Endometrium (tissue), 2 donors: Measurements from ENCODE around the gene TCP1.
"Not testable (repeated sequence)": the region's sequence is repeated elsewhere in the genome, so short reads cannot be mapped to it uniquely, and the experiment has no call there.

Source experiments
- FAIRE-seq: peaks from 2 replicates; lab custom pipeline; 2012; peaks lifted over from hg19 to GRCh38; lab: Jason Lieb, UNC
- donor health status: control.
- donor health status: control.

TCP1 gene

DNA sequence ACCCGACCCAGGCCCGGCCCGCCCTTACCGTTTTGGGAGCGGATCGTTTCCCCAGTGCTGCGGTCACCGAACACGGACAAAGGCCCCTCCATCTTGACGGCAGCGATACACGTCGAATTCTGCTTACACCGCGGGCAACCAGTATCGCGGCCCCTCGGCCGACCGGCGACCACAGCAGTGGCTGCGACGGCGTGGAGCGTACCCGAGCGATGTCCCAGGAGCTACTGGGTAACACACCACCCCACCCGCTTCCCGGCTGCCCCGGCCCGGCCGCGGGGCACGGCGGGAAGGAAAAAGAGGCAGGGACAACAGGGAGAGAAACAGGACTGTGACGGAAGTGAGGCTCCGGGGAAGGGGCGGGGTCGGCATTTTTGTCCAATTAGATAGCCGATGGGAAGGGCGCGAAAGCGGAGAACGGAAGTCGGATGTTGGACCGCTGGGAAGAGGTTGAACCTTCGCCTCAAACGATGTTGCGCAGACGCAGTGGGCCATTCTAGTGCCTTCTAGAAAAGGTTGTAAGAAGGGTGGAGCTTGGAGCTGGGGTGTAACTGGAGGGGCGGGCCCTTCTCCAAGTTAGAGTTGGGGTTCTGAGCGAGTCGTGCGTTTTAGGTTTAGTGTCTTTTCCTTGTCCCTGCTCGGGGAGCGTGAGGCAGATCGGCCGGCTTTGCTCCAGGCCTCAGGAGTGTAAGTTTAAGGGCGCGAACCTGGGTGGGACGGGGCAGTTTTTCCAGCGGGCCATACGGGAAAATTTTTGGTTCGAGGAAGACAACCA, at the start of gene TCP1:
Gene TCP1 (minus strand): TSS at position 226 of the 772 bp plus-strand sequence. CDS start 134 bp downstream, at position 92.
- FAIRE-seq = peak; percentile 98

DNA sequence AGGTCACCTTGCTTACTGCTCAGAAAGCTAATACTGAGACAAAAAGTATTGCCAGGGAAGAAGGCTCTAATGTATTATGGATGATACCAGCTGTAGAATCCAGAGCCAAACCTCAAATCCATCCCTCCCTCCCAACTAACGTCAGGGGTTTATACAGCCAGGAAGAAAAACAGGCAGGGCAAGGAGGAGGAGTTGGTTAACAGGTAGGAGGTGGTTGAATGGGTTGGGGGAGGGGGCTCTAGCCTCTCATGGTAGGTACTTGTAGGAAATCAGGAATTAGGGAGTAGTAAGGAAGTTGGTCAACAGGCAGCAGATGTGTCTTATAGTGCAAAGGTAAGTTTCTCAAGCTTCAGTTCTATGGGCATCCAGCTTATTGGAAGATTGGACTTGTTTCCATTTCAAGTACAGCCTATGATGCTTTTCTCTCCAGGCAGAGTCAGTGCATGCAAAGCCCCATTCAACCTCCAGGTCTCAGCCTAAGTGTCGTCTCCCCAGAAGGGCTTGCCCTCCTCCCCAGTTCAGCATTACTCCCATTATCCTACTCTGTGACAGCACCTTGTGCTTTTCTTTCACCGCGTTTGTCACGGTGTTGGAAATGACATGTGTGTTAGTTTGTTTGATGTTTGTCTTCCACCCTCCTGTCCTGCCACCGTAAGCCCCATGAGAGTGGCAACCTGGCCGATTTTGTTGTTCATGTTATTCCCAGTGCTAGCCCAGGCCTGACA, 48.8 kb upstream of the TCP1 start:
- no peak for FAIRE-seq

DNA sequence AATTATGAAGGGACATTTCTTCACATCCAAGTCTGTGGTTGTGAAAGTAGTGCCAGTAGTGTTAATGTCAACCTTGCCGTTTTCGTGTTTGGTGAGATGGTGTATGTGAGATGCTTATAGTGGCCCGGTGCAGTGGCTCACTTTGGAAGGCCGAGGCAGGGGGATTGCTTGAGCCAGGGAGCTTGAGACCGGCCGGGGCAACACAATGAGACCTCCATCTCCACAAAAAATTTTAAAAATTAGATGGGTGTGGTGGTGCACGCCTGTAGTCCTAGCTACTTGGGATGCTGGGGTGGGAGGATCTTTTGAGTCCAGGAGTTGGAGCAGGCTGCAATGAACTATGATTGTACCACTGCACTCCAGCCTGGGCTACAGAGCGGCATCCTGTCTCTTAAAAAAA, 48.1 kb upstream of the TCP1 start:
- no peak for FAIRE-seq

DNA sequence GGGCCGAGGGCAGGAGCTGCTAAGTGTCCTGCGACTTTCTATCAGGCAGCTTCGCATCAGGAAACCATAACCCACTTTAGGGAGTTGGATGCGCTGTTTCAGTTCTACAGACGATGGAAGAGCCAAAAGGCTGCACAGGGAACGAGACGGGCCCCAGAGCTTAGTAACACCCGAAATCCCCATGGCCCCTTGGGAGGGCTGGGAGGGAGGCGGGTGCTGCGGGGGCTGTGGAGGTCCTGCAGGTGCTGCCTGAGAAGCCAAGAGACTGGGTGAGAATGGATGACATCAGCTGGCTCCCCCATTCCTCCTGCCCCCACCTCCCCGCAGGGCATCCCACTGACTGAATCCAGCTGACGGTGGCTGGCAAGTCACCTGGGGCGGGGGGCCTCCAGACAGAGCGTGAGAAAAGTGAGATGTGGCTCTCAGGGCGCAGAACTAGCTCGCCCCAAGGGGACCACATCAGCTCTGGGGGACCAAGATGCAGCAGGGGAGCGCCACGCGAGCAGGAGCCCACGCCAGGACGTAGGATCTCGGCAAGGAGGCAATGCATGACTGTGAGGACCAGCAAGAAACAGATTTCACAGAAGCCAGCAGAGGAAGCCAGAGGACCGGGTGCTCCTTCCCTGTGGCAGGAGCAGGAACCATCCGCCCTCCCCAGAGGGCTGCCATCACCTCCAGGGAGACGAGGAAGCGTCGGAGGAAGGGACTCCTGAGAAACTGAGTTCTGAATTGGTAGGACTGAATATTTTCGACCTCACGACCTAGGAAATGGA, 47.5 kb upstream of the TCP1 start:
- no peak for FAIRE-seq

DNA sequence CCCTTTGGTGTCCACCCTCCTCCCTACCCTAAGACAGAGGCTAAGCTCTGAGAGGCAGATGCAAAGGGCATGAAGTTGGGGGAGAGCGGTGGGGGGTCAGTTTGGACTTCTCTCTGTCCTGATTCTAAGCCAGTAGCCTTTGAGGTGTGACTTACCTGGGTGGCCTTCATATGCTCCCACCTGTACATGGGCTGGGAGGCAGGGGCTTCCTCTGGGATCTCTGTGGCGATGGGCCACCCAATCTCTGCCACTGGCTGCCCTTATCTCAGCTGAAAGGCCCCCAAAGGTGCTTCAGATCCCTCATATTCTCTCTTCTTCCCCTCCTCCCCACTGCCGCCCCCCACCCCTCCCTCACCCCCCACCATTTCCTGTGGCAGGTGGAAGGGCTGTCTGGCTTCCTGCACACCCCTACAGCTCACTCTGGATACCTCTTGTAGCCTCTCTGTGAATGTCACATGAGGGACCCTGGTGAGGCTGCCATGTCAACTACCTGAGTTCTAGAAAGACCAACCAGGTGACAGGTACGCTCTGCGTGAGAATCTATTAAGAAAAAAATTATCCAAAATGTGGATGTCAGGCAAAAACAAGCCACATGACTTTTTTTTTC, 44.7 kb upstream of the TCP1 start:
- no peak for FAIRE-seq

DNA sequence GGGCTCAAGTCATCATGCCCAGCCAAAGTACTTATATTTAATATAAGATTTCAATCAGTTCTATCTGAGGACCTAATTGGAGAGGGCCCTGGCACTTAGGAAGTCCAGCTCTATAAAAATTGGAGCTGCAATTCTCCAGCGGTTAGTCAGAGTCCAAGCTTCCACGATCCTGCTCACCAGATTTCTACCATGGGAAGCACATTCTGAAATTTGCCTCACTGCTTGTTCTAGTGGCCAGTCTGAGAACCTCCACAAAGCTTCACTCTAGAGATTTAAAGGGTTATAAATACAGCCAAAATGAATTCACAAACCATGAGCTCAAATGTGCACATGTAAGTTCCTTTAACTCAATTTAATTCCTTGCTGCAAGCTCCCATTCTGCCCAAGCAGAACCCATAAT, 44.2 kb upstream of the TCP1 start:
- no peak for FAIRE-seq

DNA sequence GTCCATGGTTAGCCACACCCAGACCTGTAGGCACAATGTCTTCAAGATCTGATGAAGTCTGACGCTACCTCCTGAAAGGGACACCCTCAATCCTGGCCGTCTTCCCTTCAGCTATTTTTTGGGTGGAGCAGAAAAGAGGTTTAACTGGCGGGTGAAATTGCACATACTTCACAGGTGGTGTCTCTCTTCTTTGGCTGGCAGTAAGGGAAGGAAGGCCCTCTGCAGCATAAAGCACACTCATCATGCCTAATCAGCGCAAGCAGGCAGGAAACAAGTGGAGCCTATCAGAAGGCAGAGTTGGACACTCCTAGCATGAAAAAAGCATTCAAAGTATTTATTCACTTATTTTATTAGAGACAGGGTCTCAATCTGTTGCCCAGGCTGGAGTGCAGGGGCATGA, 43.5 kb upstream of the TCP1 start:
- no peak for FAIRE-seq

DNA sequence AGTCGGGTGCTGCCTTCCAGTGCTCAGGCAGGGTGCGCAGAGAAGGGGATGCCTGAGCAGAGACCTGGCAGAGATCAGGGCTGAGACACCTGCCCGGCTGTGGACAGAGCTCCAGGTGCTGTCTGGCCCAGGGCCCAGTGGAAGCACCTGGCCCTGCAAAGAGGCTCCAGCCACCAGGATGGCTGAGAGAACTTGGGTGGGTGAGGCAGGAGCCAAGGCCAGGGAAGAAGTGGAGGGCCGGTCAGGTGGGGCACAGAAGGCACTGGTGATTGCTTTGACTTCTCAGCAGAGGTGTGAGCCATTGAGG, 41.9 kb upstream of the TCP1 start:
- no peak for FAIRE-seq

DNA sequence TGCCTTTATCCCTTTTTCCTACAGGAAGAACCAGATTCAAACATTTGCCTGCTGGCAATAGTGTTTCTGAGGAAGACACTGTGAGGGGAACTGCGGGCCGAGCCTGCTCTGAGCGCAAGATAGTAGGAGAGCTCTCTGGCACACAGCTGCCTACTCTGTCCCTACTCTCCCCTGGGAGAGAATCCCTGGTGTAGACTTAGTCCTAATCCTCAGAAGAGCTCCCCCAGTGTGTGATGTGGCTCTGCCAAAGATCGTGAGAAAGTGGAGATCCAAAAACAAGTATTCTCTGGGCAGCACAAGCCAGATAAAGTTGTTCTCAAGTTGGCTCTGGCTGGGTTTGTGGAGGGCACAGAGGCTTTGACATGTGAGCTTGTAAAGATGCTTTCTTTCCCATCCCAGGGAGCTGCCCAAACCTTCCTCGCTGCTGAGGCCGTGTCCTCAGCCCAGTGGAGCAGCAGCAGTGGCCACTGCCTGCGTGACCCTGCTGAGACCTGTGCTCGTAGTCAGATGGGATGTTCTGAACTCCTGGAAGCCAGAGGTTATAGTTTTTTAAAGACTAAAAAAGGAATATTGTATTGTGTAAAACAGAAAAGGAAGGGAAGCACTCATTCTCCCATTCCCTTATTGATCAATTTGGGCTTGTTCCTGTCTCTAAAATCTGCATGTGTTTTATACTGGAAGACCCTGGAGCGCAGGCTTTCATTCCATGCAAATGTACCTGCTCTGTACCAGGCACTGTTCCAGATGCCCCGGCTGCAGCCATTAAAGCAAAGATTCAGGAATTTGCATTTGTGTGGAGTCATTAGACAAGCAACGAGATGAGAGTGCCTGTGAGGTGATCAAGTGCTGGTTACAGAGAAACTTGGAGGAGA, 41.3 kb upstream of the TCP1 start:
- no peak for FAIRE-seq

DNA sequence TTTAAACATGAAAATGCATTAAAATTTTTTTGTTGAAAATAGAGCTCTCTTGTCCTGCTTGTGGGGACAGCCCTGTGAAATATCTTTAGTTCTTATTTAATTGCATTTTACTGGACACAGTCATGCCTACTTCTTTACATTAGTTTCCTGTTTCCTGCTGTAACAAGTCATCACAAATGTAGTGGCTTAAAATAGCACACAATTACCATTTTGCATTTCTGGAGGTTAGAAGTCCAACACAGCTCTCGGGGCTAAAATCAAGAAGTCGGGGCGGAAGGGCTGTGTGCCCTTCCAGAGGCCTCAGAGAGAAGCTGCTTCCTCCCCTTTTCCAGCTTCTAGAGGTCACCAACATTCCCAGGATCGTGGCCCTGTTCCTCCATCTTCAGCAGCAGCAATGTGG, 40.1 kb upstream of the TCP1 start:
- FAIRE-seq = no peak

DNA sequence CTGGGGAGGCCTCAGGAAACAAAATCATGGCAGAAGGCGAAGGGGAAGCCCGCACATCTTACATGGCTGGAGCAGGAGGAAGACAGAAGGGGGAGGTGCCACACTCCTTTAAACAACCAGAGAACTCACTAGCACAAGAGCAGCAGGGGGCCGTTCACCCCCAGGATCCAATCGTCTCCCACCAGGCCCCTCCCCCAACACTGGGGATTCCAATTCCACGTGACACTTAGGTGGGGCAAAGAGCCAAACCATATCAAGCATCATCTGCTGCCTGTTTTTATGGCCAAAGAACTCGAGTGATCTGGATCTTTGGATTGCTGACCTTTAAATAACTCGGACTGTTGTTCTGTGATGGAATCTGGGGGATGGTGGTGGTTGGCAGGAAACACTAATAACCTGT, 38.7 kb upstream of the TCP1 start:
- FAIRE-seq = no peak

DNA sequence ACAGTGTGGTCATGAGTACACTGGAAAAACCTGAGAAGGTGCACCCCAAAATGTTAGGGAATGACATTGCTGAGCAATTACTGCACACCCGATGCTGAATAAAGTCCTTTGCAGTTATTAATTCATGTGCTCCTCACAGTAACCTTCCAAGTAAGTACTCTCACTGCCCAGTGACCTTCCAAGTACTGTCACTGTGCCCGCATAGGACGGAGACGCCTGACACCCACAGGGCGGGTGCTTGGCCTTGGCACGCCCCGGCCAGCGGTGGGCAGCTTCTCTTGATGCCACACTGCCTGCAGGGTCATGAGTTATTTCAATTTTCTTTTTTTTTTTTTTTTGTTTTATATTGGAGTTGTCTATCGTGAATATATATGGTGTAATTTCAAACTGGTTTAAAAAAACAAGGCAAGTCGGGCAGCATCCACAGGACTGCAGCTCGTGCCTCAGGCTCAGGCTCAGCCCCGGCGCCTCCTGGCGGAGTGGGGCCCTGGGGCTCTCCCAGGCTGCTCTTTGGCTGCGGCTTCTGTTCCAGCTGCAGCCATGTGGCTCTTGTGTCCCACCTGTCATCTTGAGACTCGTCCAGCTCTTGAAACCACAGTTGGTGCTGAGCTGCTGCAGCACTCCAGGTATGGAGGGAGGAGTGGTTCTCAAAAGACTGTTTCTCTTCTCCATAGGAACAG, 37.7 kb upstream of the TCP1 start:
- no peak for FAIRE-seq

DNA sequence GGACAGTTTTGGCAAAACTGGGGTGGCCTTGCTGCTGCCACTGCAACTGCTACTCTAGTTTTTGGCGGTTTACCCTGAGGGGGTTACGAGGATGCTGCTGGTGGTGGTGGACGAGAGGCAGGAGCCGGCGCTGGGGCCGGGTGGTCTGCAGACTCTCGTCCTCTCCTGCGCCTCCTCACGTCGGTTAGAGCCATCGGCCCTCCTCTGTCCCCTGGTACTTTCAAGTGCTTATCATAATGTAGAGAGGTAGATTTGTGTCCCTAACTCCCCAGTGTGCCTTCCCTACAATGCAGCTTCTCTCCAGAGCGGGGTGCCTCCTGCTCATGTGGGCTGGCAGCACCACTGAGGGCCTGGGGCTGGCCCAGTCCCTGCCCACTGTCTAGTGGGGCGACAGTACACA, 36.6 kb upstream of the TCP1 start:
- FAIRE-seq = no peak

DNA sequence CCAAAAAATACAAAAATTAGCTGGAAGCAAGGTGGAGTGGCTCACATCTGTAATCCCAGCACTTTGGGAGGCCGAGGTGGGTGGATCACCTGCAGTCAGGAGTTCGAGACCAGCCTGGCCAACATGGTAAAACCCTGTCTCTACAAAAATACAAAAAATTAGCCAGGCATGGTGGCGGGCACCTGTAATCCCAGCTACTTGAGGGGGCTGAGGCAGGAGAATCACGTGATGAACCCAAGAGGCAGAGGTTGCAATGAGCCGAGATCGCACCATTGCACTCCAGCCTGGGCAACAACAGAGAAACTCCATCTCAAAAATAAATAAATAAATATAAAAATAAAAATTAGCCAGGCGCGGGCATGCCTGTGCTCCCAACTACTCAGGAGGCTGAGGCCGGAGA, 35.3 kb upstream of the TCP1 start:
- not testable (repeated sequence) for FAIRE-seq

DNA sequence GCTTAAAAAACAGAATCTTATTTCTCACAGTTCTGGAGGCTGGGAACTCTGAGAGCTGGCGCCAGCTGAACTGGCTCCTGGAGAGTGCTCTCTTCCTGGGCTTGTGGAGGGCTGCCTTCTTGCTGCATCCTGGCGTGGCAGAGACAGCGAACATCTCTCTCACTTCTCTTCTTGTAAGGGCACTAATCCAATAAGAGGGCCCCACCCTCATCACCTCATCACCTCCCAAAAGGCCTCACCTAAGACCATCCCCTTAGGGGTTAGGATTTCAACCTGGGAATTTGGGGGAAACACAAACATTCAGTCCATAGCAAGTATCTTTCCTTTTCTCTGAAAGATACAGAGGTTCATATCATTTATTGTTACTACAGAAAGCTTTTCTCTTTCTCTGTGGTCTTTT, 34.6 kb upstream of the TCP1 start:
- no peak for FAIRE-seq

DNA sequence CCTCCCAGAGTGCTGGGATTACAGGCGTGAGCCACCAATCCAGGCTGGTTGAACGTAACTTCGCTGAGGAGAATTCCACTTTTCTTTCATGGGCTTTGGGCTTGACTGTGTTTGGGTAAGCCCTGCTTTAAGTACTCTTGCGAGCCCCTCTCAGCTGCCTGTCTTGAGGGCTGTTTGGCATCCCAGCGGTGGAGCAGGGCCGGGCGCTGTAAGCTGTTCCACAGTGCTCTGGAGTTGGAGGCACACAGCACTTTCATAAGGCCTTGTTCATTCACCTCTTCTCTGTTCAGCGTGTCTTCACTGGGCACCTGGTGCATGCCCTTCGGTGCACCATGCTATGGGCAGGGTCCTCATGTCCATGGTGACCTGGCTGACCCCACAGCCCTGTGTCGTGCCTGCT, 32.3 kb upstream of the TCP1 start:
- no peak for FAIRE-seq

DNA sequence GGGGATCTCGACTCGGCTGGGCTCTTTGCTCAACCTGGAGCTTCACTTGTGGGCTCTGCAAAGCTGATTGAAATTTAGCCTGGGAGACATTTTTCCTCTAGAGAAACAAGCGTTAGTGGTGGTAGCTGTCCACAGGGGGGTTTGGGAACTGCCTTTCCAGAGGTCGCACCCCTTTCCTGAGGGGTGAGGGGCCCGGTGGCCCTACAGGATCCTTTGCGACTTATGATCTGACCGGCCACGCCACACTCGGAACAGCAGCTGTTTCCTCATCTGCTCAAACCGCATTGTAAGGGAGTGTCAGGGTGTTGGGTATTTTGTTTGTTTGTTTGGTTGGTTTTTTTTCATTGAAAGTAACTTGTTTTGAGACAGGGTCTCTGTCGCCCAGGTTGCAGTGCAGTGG, 31.7 kb upstream of the TCP1 start:
- FAIRE-seq = no peak

DNA sequence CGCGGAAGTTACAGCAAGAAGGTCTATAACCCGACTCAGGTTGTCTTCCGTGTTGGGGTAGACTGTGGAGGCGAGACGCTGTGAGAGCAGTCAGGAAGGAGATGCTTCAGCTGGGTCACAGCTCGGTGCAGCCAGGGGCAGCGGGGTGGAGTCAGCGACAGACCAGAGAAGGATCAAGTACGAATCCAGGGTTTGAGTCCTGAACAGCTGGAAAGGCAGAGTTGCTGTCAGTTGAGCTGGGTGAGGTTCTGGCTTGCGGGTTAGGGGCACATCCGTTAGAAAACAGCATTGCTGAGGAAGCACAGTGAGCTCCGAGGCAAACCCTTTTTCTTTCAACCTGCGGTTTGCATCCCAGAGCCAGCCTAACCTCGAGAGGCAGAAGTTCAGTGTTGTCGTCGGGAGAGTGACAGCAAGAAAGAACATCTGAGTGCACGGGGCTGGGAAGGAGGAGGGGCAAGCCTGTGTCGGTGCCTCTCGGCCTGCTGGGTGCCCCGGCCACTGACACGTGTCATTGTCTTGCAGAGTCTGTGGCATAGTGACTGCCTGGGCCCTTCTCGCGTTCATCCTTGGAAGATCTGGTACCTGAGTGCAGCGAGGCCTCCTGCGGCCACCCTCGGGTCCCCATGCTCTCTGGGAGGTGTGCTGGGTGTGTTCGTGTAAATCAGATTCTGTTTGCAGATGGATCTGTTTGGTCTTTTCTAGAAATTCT, 30.7 kb upstream of the TCP1 start:
- no peak for FAIRE-seq

DNA sequence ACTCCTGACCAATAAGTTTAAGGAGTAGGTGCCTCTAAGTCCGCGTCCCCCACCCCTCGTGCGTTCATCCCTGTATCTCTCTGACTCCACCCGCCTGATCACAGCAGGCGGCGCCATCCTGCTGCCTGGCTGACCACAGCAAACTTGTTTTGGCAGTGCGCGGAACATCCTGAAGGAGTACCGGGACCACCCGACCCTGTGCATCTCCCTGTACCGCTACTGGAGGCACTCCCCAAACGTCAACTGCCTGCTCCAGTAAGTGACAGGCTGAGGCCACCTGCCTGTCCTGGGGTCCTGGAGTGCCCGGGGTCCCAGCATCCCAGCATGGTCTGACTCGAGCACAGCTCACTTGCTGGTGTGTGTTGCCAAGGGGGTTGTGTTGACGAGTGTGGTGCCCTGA, 29.7 kb upstream of the TCP1 start:
- no peak for FAIRE-seq

DNA sequence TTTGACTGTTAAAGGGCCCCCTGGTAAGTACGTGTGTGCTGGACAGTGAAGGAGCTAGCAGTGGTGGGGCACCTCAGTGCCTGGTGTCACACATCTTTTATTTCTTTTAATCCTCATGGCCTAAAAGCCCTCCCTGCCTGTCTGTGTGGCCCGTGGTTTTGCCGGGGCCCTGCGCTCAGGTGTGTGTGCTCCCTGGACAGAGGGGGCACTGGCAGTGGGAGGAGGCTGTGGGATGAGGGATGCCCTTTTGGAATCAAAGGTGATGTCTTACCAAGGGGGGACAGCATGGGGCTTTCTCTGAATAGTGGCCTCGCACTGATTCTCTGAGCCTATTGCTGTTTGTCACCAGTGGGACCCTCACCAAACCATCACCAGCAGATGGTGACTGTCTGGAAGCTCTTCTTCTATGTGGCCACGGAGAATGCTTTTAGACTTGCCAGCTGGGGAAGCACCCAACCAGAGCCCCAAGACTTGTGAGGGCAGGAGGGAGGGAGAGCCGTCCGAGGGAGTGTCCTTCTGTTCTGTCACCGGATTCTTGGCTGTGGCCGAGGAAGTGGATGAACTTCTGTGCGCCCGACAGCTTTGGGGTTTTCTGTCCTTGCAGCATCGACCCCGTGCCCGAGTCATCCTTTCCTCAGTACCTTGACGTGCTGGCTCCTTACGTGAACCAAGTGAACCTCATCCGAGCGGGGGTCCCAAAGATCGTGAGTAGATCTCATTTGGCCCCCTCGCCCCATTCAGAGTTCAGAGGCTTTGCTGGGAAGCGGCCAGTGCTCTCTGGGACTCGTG, 28.7 kb upstream of the TCP1 start:
- FAIRE-seq = no peak
